Activated naive CD8-positive, alpha-beta T cell treated with anti-CD3 and anti-CD28 coated beads, Interleukin-2, amount 10 ng/mL, durations not matched to agents 7 days and 5 days (primary cell): ENCODE measurements around the gene SNTB2. TPM values are rescaled to one million over a fixed set of nuclear protein-coding genes. Genes with fewer than 3 reads are reported as not detected.

Experiments
- ATAC-seq: fragments of 150-1000 bp; cut with Tn5 transposase; one replicate; pipeline ENCODE4 v1.10.0; 2021; ENCODE audit warnings: low read depth, moderate library complexity
- POLR2A ChIA-PET: fragments of 350-600 bp; sonication (Branson Sonifier 250); formaldehyde crosslinking; loops from one replicate; lab custom pipeline; 2021; ENCODE audit warnings: antibody characterized with exemption; lab: Charles Lee
- DNase-seq: peaks from one replicate; pipeline ENCODE4 v3.0.0; 2021
- H3K27ac Mint-ChIP-seq: one replicate; pipeline ENCODE4 v1.8.0; 2022; ENCODE audit warnings: mild to moderate bottlenecking, mixed read lengths
- H3K27me3 Mint-ChIP-seq: one replicate; pipeline ENCODE4 v1.8.0; 2022; ENCODE audit warnings: mild to moderate bottlenecking, moderate library complexity, mixed read lengths
- H3K36me3 Mint-ChIP-seq: one replicate; pipeline ENCODE4 v1.8.0; 2021; ENCODE audit warnings: mild to moderate bottlenecking, mixed read lengths
- H3K4me1 Mint-ChIP-seq: one replicate; pipeline ENCODE4 v1.8.0; 2021; ENCODE audit warnings: mixed read lengths
- H3K4me3 Mint-ChIP-seq: one replicate; pipeline ENCODE4 v1.8.0; 2022; ENCODE audit warnings: mild to moderate bottlenecking, moderate library complexity, mixed read lengths
- H3K9me3 Mint-ChIP-seq: one replicate; pipeline ENCODE4 v1.8.0; 2021; ENCODE audit warnings: mixed read lengths
- total RNA-seq, 2 experiments: library from RNA; stranded (reverse); gene quantifications; one replicate each; pipeline ENCODE4 v1.2.3, GENCODE V29; 2021

SNTB2 gene
- total RNA-seq, 2 experiments from 2014 or later = 19.1 to 24.1 TPM

DNA sequence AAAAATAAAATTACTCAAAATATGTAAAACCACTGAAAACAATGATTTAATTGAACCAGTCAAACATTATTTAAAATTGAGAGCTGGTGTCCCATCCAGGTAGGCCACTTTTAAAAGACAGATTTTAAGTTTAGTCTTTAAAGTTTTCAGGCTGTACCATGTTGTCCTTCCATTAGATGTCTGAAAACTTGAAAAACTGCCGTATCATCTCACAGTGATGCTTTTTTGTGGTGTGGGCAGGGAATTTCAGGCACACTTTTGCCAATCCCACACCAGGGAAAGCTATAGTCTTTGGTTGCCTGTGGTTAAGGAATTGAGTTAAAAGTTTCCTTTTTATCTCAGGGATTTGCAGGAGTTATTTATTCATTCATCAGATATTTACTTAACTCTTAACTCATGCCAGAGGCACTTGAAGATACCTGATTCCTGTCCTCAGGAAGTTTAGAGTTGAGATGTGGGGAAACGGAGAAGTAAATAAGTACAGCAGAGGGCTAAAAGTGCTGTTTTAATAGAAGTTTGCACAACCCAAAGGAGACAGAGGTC is 3.2 kb downstream of the SNTB2 start:
- Mint-ChIP-seq H3K27ac (no peak overlapping the region), H3K27me3 (peaks cover 2% of the 10 kb centered on the region), H3K4me3 (peak overlapping the region; percentile 35), H3K9me3 (no peaks in the 10 kb centered on the region), H3K4me1 (peaks cover 32% of the 10 kb centered on the region), H3K36me3 (peaks cover 9% of the 10 kb centered on the region)
- DNase-seq = no peak
- POLR2A ChIA-PET = no interaction called here
- ATAC-seq = no peak

GRCh38 chr16:69190598-69190997 is 3.6 kb downstream of the SNTB2 start:
- H3K27ac Mint-ChIP-seq = no peak overlapping the region
- POLR2A ChIA-PET = no interaction called here
- DNase-seq = no peak

DNA sequence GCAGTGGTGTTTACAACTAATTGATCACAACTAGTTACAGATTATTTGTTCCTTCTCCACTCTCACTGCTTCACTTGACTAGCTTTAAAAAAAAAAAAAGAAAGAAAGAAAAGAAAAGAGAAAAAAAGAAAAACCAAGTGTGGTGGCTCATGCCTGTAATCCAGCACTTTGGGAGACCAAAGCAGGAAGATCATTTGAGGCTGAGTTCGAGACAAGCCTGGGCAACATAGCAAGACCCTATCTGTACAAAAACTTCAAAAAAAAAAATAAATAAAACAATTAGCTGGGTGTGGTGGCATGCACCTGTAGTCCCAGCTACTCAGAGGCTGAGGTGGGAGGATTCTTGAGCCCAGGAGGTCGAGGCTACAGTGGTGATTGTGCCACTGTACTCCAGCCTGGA is 4.2 kb downstream of the SNTB2 start:
- POLR2A ChIA-PET = interaction anchor here (0.7 kb wide), 1 partner anchor 15 kb away, joined by 3 read pairs; no protein-coding TSS in a partner anchor
- peaks cover 30% of the 10 kb centered on the region for H3K4me1 Mint-ChIP-seq
- no peak for ATAC-seq

More at GRCh38 chr16:69190598-69190997, 3.6 kb downstream of the SNTB2 start:
- Mint-ChIP-seq H3K9me3 (no peaks in the 10 kb centered on the region), H3K4me1 (peaks cover 30% of the 10 kb centered on the region), H3K36me3 (peaks cover 9% of the 10 kb centered on the region), H3K27me3 (peaks cover 2% of the 10 kb centered on the region), H3K4me3 (peak overlapping the region; percentile 35)
- ATAC-seq = no peak

DNA sequence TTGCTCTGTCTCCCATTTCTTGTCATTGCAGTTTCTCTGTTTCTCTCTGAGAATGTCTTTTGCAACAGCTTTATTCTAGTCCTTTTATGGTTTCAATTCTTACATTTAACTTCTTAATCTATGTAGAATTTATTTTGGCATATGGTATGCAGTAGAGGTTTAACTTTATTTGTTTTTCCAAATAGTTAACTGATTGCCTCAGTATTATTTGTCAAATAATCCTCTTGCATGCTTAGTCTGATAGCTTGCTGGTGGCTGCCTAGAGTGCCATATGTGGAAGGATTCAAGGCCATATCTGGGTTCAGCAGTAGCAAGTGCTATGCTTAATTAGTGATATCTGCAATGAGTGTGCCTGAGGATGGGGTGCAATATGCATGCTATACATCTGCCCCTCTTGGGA is 6.9 kb downstream of the SNTB2 start:
- H3K4me1 Mint-ChIP-seq = peaks cover 15% of the 10 kb centered on the region
- no peaks in the 10 kb centered on the region for H3K27me3 Mint-ChIP-seq
- no peak overlapping the region for H3K4me3 Mint-ChIP-seq
- no peak overlapping the region for H3K27ac Mint-ChIP-seq
- peaks cover 6% of the 10 kb centered on the region for H3K36me3 Mint-ChIP-seq
- POLR2A ChIA-PET = interaction anchor here (0.6 to 0.7 kb wide), 2 partner anchors 75 to 281 kb away, joined by 3 to 4 read pairs; no protein-coding TSS in a partner anchor
- H3K9me3 Mint-ChIP-seq = no peaks in the 10 kb centered on the region
- DNase-seq = no peak
- ATAC-seq = no peak

More for the DNA sequence above, 4.2 kb downstream of the SNTB2 start:
- Mint-ChIP-seq H3K36me3 (peaks cover 9% of the 10 kb centered on the region), H3K27me3 (peaks cover 2% of the 10 kb centered on the region), H3K9me3 (no peaks in the 10 kb centered on the region), H3K27ac (no peak overlapping the region), H3K4me3 (no peak overlapping the region)
- no peak for DNase-seq

GRCh38 chr16:69194488-69194887 is 7.5 kb downstream of the SNTB2 start:
- POLR2A ChIA-PET = no interaction called here
- Mint-ChIP-seq H3K9me3 (no peaks in the 10 kb centered on the region), H3K4me3 (no peak overlapping the region), H3K27me3 (no peaks in the 10 kb centered on the region), H3K27ac (no peak overlapping the region), H3K36me3 (peaks cover 4% of the 10 kb centered on the region), H3K4me1 (peaks cover 14% of the 10 kb centered on the region)
- DNase-seq (no peak), ATAC-seq (no peak)

DNA sequence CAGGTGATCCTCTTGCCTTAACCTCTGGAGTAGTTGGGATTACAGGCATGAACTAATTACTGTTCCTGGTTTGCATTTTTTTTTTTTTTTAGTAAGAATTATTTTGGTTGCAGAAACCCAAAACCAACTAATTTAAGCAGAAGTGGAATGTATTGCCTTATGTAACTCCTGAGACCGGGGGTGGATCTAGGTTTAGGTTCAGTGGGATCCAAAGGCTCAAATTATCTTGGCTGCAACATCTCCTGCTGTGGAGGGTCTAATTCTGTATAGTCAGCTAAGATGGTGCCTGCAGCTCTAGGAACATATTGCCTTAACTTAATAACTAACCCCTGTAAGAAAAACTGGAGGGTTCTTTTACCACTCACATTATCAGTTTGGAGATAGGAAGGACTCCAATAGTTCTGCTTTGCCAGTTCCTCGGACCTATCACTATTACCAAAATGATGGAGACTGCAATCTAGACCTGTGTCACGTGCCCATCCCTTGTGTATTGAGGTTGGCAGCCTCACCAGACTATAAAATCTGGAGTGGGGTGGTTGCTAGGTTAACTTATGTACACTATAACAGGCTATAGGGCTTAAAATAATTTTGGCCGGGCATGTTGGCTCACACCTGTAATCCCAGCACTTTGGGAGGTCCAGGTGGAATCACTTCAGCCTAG is 8.5 kb downstream of the SNTB2 start:
- Mint-ChIP-seq H3K36me3 (peaks cover 4% of the 10 kb centered on the region), H3K27me3 (no peaks in the 10 kb centered on the region), H3K4me1 (peaks cover 10% of the 10 kb centered on the region), H3K4me3 (no peak overlapping the region), H3K9me3 (no peaks in the 10 kb centered on the region), H3K27ac (no peak overlapping the region)
- ATAC-seq (no peak), DNase-seq (no peak)
- POLR2A ChIA-PET = no interaction called here

DNA sequence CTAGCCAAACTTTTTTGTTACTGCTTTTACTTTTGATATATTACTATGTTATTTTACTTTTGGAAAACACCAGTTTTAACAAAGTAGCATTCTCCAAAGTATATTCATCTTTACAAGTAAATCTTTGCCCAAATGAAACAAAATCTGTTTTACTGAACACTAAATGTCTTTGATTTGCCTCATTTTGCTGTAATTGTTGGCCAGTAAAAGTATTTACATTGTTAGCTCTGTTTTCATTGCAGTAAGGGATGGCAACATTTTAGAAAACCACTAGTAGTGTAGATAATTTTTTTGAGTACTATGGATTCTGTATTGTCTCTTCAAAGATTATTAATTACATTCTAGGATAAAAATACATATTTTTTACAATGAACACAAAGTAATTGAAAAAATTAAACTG is 10.6 kb downstream of the SNTB2 start:
- DNase-seq = no peak
- H3K4me1 Mint-ChIP-seq = peaks cover 2% of the 10 kb centered on the region
- ATAC-seq = no peak
- no peaks in the 10 kb centered on the region for H3K27me3 Mint-ChIP-seq
- no peak overlapping the region for H3K27ac Mint-ChIP-seq
- POLR2A ChIA-PET = no interaction called here
- no peaks in the 10 kb centered on the region for H3K9me3 Mint-ChIP-seq
- no peaks in the 10 kb centered on the region for H3K36me3 Mint-ChIP-seq
- H3K4me3 Mint-ChIP-seq = no peak overlapping the region

GRCh38 chr16:69199382-69199781 is 12.4 kb downstream of the SNTB2 start:
- H3K27ac Mint-ChIP-seq = no peak overlapping the region
- peaks cover 3% of the 10 kb centered on the region for H3K4me1 Mint-ChIP-seq
- ATAC-seq (no peak), DNase-seq (no peak)
- no peaks in the 10 kb centered on the region for H3K27me3 Mint-ChIP-seq
- H3K4me3 Mint-ChIP-seq = no peak overlapping the region
- no peaks in the 10 kb centered on the region for H3K36me3 Mint-ChIP-seq
- POLR2A ChIA-PET = no interaction called here
- H3K9me3 Mint-ChIP-seq = no peaks in the 10 kb centered on the region

DNA sequence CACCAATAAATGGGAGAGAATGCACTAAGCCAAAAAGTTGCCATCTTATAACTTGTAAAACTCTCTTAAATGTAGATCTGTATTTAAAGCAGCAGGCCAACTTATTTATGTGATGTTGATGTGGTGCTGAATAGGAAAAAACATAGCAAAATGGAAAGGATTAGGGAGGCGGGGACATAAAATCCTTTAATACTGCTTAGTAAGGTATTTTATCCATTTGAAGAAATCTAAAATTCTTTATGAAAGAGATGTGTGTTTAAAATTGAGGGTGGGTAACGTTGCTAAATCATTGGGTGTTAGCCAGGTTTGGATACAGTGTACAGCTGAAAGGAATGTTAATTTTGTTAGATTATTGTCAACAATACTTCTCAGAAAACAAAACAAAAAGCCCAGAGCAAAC is 14.3 kb downstream of the SNTB2 start:
- Mint-ChIP-seq H3K36me3 (no peaks in the 10 kb centered on the region), H3K9me3 (no peaks in the 10 kb centered on the region), H3K4me1 (peaks cover 9% of the 10 kb centered on the region), H3K27ac (no peak overlapping the region), H3K27me3 (no peaks in the 10 kb centered on the region), H3K4me3 (no peak overlapping the region)
- DNase-seq = no peak
- ATAC-seq = no peak
- POLR2A ChIA-PET = no interaction called here

- no peaks in the 10 kb centered on the region for H3K36me3 Mint-ChIP-seq
- POLR2A ChIA-PET = no interaction called here
- no peaks in the 10 kb centered on the region for H3K27me3 Mint-ChIP-seq
- H3K4me1 Mint-ChIP-seq = peaks cover 9% of the 10 kb centered on the region
- no peak overlapping the region for H3K4me3 Mint-ChIP-seq
- no peak overlapping the region for H3K27ac Mint-ChIP-seq
- H3K9me3 Mint-ChIP-seq = no peaks in the 10 kb centered on the region
- DNase-seq (no peak), ATAC-seq (no peak)
Measured at GRCh38 chr16:69201787-69202186, 14.8 kb downstream of the SNTB2 start.

DNA sequence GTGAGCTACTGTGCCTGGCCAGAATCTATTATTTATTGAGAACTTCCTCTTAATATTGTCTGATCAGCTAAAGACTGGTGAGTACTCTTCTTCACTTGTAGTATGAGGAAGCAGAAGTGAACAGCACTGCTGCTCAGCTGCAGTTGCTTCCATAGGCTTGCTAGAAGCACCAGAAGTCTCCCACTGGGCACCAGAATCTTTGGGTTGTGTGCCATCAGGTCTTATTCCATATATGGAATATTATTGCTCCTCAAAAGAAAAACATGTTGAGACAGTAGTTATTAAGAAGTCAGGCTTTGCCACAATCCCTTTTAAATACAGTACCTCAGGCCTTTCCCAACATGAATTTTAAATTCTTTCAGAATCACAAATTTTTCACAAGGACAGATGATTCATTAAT is 17.2 kb downstream of the SNTB2 start:
- no peak overlapping the region for H3K4me3 Mint-ChIP-seq
- DNase-seq = no peak
- POLR2A ChIA-PET = no interaction called here
- H3K9me3 Mint-ChIP-seq = no peaks in the 10 kb centered on the region
- peaks cover 7% of the 10 kb centered on the region for H3K4me1 Mint-ChIP-seq
- ATAC-seq = no peak
- no peak overlapping the region for H3K27ac Mint-ChIP-seq
- no peaks in the 10 kb centered on the region for H3K36me3 Mint-ChIP-seq
- H3K27me3 Mint-ChIP-seq = no peaks in the 10 kb centered on the region

GRCh38 chr16:69209735-69210134 is 22.8 kb downstream of the SNTB2 start:
- no peak overlapping the region for H3K4me3 Mint-ChIP-seq
- POLR2A ChIA-PET = no interaction called here
- peaks cover 5% of the 10 kb centered on the region for H3K4me1 Mint-ChIP-seq
- no peak for DNase-seq
- H3K36me3 Mint-ChIP-seq = peaks cover 2% of the 10 kb centered on the region
- H3K27ac Mint-ChIP-seq = no peak overlapping the region
- H3K27me3 Mint-ChIP-seq = no peaks in the 10 kb centered on the region
- no peaks in the 10 kb centered on the region for H3K9me3 Mint-ChIP-seq
- no peak for ATAC-seq

- Mint-ChIP-seq H3K27ac (no peak overlapping the region), H3K36me3 (no peaks in the 10 kb centered on the region), H3K9me3 (no peaks in the 10 kb centered on the region), H3K4me1 (no peaks in the 10 kb centered on the region), H3K27me3 (no peaks in the 10 kb centered on the region), H3K4me3 (no peak overlapping the region)
- no peak for ATAC-seq
- POLR2A ChIA-PET = no interaction called here
- DNase-seq = no peak
Measured at GRCh38 chr16:69217433-69217832, 30.5 kb downstream of the SNTB2 start.

- Mint-ChIP-seq H3K4me3 (no peak overlapping the region), H3K27me3 (no peaks in the 10 kb centered on the region), H3K27ac (no peak overlapping the region), H3K4me1 (no peaks in the 10 kb centered on the region), H3K9me3 (no peaks in the 10 kb centered on the region), H3K36me3 (no peaks in the 10 kb centered on the region)
- DNase-seq (no peak), ATAC-seq (no peak)
- POLR2A ChIA-PET = no interaction called here
Measured at GRCh38 chr16:69219279-69219678, 32.3 kb downstream of the SNTB2 start.
